GM19397 (cell line): Measurements from ENCODE around the gene KIF1B.
"Not testable (repeated sequence)": the region's sequence is repeated elsewhere in the genome, so short reads cannot be mapped to it uniquely, and the experiment has no call there.

Experiments
- ATAC-seq: cut with Tn5 transposase; IDR thresholded peaks from one replicate; pipeline ENCODE4 v1.9.1; 2021; ENCODE audit warnings: mild to moderate bottlenecking, moderate library complexity; ENCODE audit not compliant: unreplicated experiment

KIF1B gene

GRCh38 chr1:10326251-10326650 is 115.9 kb downstream of the KIF1B start:
- ATAC-seq, result no peak

GRCh38 chr1:10328180-10328963 is 118.0 kb downstream of the KIF1B start:
- ATAC-seq, result no peak

GRCh38 chr1:10337436-10337835 is 127.1 kb downstream of the KIF1B start:
- no peak for ATAC-seq

- no peak for ATAC-seq
Observed at GRCh38 chr1:10338047-10338446, 127.7 kb downstream of the KIF1B start.

DNA sequence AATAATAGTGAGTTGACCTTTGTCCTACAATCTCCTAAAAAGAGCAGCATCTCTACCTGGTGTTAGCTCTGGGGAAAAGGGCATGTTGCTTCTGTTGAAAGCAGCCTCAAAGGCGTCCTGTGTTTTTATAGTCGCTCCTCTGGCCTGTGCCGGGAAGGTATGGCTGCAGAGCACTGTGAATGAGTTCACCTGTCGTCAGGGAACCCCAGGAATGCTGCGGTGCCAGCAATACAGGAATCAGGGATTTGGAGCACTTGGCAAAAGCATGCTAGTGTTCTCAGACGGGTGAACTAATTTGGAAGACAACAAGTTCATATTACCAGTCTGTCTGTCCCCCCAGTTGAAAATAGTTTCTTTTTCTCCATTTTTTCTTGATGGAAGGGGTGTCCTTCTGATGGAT is 128.2 kb downstream of the KIF1B start:
- ATAC-seq, result no peak

GRCh38 chr1:10339036-10339567 is 128.7 kb downstream of the KIF1B start:
- ATAC-seq, result no peak

- no peak for ATAC-seq
Observed at GRCh38 chr1:10339815-10340214, 129.4 kb downstream of the KIF1B start.

DNA sequence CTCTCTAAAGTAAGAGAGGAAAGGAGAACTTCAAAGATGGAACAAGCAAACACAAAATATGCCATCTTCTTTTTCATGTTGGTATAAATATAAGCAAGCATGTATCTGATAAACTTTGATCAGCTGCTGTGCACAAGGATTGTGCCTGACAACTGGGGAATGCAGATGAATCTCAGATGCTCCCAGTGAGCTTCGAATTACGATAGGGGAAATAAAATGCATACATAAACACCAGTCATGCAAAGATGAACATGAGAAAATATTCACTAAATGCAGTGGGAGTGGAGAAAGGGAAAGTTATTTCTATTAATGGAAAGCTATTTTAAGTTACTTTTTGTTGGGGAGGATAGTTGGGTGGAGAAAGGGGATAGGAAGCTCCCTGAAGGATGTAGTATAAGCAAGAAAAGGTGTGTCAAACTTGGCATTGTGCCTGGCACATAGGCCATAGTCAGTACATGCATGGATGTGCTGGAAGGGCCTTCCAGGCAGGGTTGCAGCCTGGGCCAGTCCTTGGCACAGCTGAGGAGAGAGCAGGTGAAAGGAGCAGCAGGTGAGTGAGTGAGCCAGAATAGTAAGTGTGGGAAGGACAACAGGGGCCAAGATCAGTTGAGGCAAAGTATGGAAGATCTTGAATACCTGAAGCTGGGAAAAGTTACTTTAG is 130.7 kb downstream of the KIF1B start:
- ATAC-seq, result no peak

- ATAC-seq, result no peak
Observed at GRCh38 chr1:10347109-10347508, 136.7 kb downstream of the KIF1B start.

- no peak for ATAC-seq
Observed at GRCh38 chr1:10353282-10353681, 142.9 kb downstream of the KIF1B start.

GRCh38 chr1:10353693-10354092 is 143.3 kb downstream of the KIF1B start:
- no peak for ATAC-seq

GRCh38 chr1:10360045-10360444 is 149.7 kb downstream of the KIF1B start:
- ATAC-seq, result no peak

DNA sequence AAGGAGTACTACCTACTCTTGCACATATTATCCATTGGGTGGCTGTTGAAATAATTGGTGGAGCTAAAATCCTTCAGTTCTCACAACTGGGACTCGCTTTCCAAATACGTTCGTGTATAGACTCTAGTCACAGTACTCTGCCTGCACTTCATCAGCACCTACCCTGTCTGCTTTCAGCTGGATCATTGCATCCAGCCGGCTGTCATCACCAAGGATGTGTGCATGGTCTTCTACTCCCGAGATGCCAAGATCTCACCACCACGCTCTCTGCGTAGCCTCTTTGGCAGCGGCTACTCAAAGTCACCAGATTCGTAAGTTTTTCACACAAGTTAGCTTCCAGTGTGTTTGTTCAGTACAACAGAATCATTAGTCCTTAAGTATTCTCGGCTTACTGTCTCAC is 151.1 kb downstream of the KIF1B start:
- ATAC-seq, result no peak

- ATAC-seq, result no peak
Observed at GRCh38 chr1:10368194-10368593, 157.8 kb downstream of the KIF1B start.

GRCh38 chr1:10374442-10374860 is 164.1 kb downstream of the KIF1B start:
- no peak for ATAC-seq

GRCh38 chr1:10377365-10378029 is 167.1 kb downstream of the KIF1B start:
- ATAC-seq, result not testable (repeated sequence)

GRCh38 chr1:10378081-10378841 is 167.9 kb downstream of the KIF1B start:
- no peak for ATAC-seq

DNA sequence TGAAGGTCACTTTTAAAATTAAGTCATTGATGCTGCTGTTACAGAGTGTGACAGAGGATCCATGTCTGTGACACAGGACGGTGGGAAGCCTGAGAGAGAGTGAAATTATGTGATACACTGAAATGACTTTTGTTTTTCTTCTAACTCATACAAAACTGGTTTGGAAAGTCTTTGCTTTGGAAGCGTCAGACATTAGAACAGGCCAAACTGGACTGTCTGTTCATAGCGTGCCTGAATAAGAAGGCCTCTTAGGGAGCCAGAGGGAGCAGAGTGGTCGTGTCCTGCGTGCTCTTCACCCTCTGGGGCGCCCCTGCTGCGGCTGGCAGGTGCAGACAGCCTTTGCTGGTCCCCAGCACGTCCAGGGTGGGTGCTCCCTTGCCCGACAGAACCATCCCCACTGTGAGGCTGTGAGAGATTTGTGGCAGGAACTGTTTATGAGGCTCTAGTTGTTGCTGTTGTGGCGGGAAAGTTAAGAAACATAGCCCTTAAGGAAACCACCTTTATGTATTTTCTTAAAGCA is 168.8 kb downstream of the KIF1B start:
- ATAC-seq, result no peak

DNA sequence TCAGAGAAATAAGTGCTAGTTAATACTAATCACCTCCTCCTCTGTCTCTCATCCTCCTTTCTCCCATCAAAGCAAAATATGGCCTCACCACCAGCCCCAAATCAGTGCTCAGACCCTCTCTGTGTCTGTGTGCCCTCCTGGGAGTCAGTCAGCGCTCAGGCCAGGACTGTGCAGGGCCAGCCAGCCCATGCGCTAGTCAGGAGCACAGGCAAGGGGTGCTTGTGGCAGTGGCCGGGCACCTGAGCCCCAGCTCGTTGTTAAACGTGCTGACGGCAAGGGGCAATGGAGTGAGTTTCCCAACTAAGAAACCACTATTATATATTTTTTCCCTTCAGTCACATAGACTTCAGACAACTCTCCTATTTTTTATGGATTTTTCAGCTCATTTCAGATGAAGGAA is 169.3 kb downstream of the KIF1B start:
- no peak for ATAC-seq

- ATAC-seq, result no peak
Observed at GRCh38 chr1:10380594-10381275, 170.4 kb downstream of the KIF1B start.
